Ovary (tissue), 9 donors: Measurements from ENCODE around the gene KCNN4. TPM values are rescaled to one million over a fixed set of nuclear protein-coding genes. Genes with fewer than 3 reads are reported as not detected.

Source experiments
- DNase-seq, 5 donors: peaks; one replicate each; pipeline ENCODE4 v3.0.0-alpha.2; 2019 to 2020
- H3K27ac ChIP-seq, 2 donors: fragments of 200-600 bp; one replicate each; pipeline versions ENCODE4 v1.5.1 to v1.8.0; 2019 to 2022
- H3K27me3 ChIP-seq: fragments of 200-600 bp; one replicate; pipeline ENCODE4 v1.8.0; 2022
- H3K36me3 ChIP-seq: fragments of 200-600 bp; sonication (generic); one replicate; pipeline ENCODE4 v1.5.1; 2019
- H3K4me1 ChIP-seq: one replicate; pipeline ENCODE4 v1.8.1; 2013; ENCODE audit warnings: mild to moderate bottlenecking, moderate library complexity; ENCODE audit not compliant: insufficient read depth
- H3K4me3 ChIP-seq: fragments of 200-600 bp; sonication (generic); one replicate; pipeline ENCODE4 v1.5.1; 2017
- H3K9me3 ChIP-seq, 2 donors: fragments of 200-600 bp in 1 of 2; sonication (generic) in 1 of 2; one replicate each; pipeline versions ENCODE4 v1.5.1 to v1.8.1; 2013 to 2019; ENCODE audit warnings: mild to moderate bottlenecking in 1 of 2, moderate library complexity in 1 of 2
- EP300 ChIP-seq: sonication (generic); formaldehyde crosslinking; IDR thresholded peaks from one replicate; pipeline ENCODE4 v1.6.1; 2017; ENCODE audit warnings: antibody characterized with exemption
- POLR2A ChIP-seq: fragments of 450-650 bp; IDR thresholded peaks from one replicate; pipeline ENCODE4 v1.6.1; 2017; ENCODE audit warnings: antibody characterized with exemption, mild to moderate bottlenecking, moderate library complexity
- WGBS, 3 donors: extraction: QIAGEN DNeasy Blood & Tissue Kit in 1 of 3; methylation state at CpG; one replicate each; pipeline versions ENCODE4 v1.1.5 to v1.1.7; 2013 to 2017; 5-methylcytosine and 5-hydroxymethylcytosine counted together
- intact Hi-C, 4 donors: fragments of 100-400 bp; cut with DNase I; formaldehyde crosslinking; loops; one replicate each; pipeline versions ENCODE4 v1.11.0 to v1.15.1; 2022 to 2023
- polyA plus RNA-seq, 2 donors: library from polyadenylated mRNA; stranded (reverse); fragments of 200-250 nt in 1 of 2; fragments of 350-450 nt in 1 of 2; fragmentation: Illumina TruSeq in 1 of 2; extraction: RNeasy Lipid Tissue Mini Kit (QIAGEN cat#74804) in 1 of 2; gene quantifications; one replicate each; pipeline ENCODE4 v1.2.3, GENCODE V29; 2013 to 2014
- total RNA-seq, 7 donors: library from RNA; depleted of rRNA in 2 of 7; stranded (reverse); fragments of >200 nt in 2 of 7; fragmentation: NEBNext Ultra II Directional in 3 of 7; extraction: Animal tissue kit (Norgen Biotek cat#: 25700) in 3 of 7; gene quantifications; one replicate each; pipeline versions ENCODE4 v1.1.0 to v1.2.4, GENCODE V29; 2016 to 2023
- TF ChIP-seq, protein P1 (sequence below), 3 donors: fragments of 450-650 bp in 2 of 3; fragments of 200-600 bp in 1 of 3; IDR thresholded peaks; one replicate each; pipeline versions ENCODE4 v1.5.1 to v1.8.0; 2016 to 2022; ENCODE audit warnings: antibody characterized with exemption in 3 of 3, mild to moderate bottlenecking in 1 of 3
- donor health status: DM: no; HTN: no; CAD: no; lungs with moderate emphysema.
- donor health status: DM: no; HTN: no; CAD: no.
- donor health status: Bipolar disorder and iron deficiency.
- donor health status: DM: yes; HTN: yes; CAD: no.
- donor health status: DM: no; HTN: no; CAD: no.
- donor health status: DM: yes; HTN: yes; CAD: no.

KCNN4 gene
- total and polyA plus RNA-seq, 9 donors: 0.28 to 9.1 (median 2.5) TPM

DNA sequence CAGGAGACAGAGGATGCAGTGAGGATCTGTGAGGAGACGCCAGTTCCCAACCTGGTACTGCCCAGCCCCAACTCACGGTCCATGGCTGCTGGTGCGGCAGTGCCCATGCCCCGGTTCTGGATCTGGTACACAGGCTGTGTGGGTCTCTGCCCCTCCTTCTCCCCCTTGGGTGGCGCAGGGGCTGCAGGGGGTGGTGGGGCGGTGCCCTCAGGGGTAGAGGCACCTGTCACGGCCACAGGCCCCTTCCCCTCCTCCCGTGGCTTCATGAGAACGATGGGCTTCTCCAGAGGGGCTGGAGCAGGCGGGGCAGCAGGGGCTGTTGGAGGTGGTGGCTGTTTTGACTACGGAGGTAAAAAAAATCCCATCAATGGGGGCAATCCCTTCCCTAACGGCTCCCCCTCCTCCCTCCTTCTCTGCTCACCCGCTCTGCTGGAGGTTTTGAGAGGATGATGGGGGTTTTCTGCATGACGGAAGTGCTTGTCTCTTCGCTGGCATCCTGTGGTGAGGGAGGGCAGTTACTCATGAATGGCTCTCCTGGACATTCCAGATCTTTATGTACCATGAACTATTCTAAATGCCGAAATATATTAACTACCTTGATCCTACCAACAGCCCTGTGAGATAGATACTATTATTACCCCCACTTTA lies 33.1 kb downstream of the KCNN4 start:
- H3K4me3 ChIP-seq: no peak overlapping the region
- no peak overlapping the region for H3K27ac ChIP-seq
- H3K36me3 ChIP-seq: no peaks in the 10 kb centered on the region
- no peaks in the 10 kb centered on the region for H3K9me3 ChIP-seq
- TF ChIP-seq, protein P1, sequence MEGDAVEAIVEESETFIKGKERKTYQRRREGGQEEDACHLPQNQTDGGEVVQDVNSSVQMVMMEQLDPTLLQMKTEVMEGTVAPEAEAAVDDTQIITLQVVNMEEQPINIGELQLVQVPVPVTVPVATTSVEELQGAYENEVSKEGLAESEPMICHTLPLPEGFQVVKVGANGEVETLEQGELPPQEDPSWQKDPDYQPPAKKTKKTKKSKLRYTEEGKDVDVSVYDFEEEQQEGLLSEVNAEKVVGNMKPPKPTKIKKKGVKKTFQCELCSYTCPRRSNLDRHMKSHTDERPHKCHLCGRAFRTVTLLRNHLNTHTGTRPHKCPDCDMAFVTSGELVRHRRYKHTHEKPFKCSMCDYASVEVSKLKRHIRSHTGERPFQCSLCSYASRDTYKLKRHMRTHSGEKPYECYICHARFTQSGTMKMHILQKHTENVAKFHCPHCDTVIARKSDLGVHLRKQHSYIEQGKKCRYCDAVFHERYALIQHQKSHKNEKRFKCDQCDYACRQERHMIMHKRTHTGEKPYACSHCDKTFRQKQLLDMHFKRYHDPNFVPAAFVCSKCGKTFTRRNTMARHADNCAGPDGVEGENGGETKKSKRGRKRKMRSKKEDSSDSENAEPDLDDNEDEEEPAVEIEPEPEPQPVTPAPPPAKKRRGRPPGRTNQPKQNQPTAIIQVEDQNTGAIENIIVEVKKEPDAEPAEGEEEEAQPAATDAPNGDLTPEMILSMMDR (IDR thresholded peaks at IDR 0.05): no peak
- TF ChIP-seq EP300: no peak
- no peak for TF ChIP-seq POLR2A
- no peaks in the 10 kb centered on the region for H3K27me3 ChIP-seq
- no peak for DNase-seq
- intact Hi-C loops: loop anchor here in 2 of 4 donors (2.0 to 5.0 kb wide), 2 partner anchors 35 kb away; partner anchors contain the start of gene KCNN4 (in 1 of the 2)
- WGBS, 3 donors: 81 to 85% (median 85%) methylated on average over 15 to 16 of the region's 16 CpGs
- H3K4me1 ChIP-seq: no peaks in the 10 kb centered on the region

GRCh38 chr19:43743059-43743458 lies 37.7 kb downstream of the KCNN4 start:
- no peaks in the 10 kb centered on the region for H3K9me3 ChIP-seq
- H3K27ac ChIP-seq: no peak overlapping the region
- H3K27me3 ChIP-seq: no peaks in the 10 kb centered on the region
- H3K4me1 ChIP-seq: no peaks in the 10 kb centered on the region
- intact Hi-C loops: loop anchor here in 1 of 4 donors (5.0 kb wide), 1 partner anchor 71 kb away; the partner anchor contains the start of gene PLAUR
- DNase-seq: no peak
- 83 to 86% (median 83%) methylated on average over 3 of the region's 3 CpGs for WGBS, 3 donors
- no peak overlapping the region for H3K4me3 ChIP-seq
- no peaks in the 10 kb centered on the region for H3K36me3 ChIP-seq
- TF ChIP-seq EP300 (no peak), POLR2A (no peak)
- TF ChIP-seq, protein P1 (IDR thresholded peaks at IDR 0.05): no peak

DNA sequence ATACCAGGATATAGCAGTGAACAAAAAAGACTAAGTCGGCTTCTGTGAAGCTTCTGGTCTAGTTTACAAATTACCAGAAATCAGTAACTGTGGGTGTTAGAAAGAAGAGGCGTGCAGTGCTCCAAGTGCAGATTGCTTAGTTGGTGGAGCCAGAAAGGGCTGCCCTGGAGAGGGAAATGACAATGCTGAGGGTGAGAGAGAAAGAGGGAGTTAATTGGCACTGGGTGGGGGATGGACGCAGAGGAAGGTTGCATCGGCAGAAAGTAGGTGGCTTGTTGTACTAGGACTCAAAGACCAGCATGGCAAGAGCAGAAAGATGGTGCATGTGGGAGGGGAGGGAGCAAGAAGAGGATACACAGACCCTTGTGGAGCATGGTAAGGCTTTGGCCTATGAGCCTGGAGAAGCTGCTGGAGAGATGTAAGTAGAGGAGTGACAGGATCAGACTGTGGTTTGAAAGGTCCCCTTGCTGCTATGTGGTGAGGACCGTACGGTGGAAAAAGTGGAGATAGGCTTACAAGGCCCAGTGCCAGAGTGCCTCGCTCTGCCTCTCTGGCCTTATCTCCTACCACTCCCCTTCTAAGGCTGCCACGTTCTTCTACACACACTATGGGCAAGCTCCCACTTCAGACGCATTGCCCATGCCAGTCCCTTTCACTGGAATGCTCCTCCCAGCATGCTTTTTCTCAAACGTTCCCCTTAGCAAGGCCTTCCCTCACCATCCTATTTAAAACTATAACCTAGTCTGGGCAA lies 39.5 kb downstream of the KCNN4 start:
- TF ChIP-seq, protein P1 (IDR thresholded peaks at IDR 0.05): no peak
- TF ChIP-seq EP300 (no peak), POLR2A (no peak)
- Histone ChIP-seq H3K36me3 (no peaks in the 10 kb centered on the region), H3K9me3 (no peaks in the 10 kb centered on the region), H3K27ac (no peak overlapping the region), H3K27me3 (no peaks in the 10 kb centered on the region), H3K4me1 (no peaks in the 10 kb centered on the region), H3K4me3 (no peak overlapping the region)
- intact Hi-C loops: loop anchor here in 1 of 4 donors (5.0 kb wide), 1 partner anchor 69 kb away; the partner anchor contains the start of gene PLAUR
- no peak for DNase-seq
- WGBS, 3 donors: 77 to 87% (median 83%) methylated on average over 10 of the region's 10 CpGs

- no peaks in the 10 kb centered on the region for H3K27me3 ChIP-seq
- H3K27ac ChIP-seq: no peak overlapping the region
- WGBS, 3 donors: 56 to 74% (median 65%) methylated on average over 16 of the region's 16 CpGs
- intact Hi-C loops: loop anchor here in 1 of 4 donors (5.0 kb wide), 1 partner anchor 67 kb away; the partner anchor contains the start of gene PLAUR
- H3K36me3 ChIP-seq: no peaks in the 10 kb centered on the region
- no peaks in the 10 kb centered on the region for H3K4me1 ChIP-seq
- H3K4me3 ChIP-seq: no peak overlapping the region
- no peaks in the 10 kb centered on the region for H3K9me3 ChIP-seq
- DNase-seq: no peak
- TF ChIP-seq, protein P1 (IDR thresholded peaks at IDR 0.05): no peak
- TF ChIP-seq EP300 (no peak), POLR2A (no peak)
Measured at GRCh38 chr19:43739439-43740235, 41.1 kb downstream of the KCNN4 start.
